ENCODE measurements around the gene BHLHE40. TPM values are rescaled to one million over a fixed set of nuclear protein-coding genes. Genes with fewer than 3 reads are reported as not detected.

Gene BHLHE40
- total RNA-seq, 1 donor from 2014 or later: 347 TPM

- TF ChIP-seq POLR2AphosphoS5 (IDR thresholded peaks at IDR 0.05; ENCODE audit: insufficient read depth in 1 of 2, low read depth in 1 of 2) (no peak), POLR2A (IDR thresholded peaks at IDR 0.05) (no peak)
- TF ChIP-seq, protein P1, sequence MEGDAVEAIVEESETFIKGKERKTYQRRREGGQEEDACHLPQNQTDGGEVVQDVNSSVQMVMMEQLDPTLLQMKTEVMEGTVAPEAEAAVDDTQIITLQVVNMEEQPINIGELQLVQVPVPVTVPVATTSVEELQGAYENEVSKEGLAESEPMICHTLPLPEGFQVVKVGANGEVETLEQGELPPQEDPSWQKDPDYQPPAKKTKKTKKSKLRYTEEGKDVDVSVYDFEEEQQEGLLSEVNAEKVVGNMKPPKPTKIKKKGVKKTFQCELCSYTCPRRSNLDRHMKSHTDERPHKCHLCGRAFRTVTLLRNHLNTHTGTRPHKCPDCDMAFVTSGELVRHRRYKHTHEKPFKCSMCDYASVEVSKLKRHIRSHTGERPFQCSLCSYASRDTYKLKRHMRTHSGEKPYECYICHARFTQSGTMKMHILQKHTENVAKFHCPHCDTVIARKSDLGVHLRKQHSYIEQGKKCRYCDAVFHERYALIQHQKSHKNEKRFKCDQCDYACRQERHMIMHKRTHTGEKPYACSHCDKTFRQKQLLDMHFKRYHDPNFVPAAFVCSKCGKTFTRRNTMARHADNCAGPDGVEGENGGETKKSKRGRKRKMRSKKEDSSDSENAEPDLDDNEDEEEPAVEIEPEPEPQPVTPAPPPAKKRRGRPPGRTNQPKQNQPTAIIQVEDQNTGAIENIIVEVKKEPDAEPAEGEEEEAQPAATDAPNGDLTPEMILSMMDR (IDR thresholded peaks at IDR 0.05): no peak
- H3K27ac ChIP-seq: peak overlapping the region; percentile 98
- peak overlapping the region; percentile 19 to 76 for H3K4me3 ChIP-seq
- H3K36me3 ChIP-seq: no peaks in the 10 kb centered on the region
- no peaks in the 10 kb centered on the region for H3K27me3 ChIP-seq
- no peak for DNase-seq (ENCODE audit: extremely low spot score in 2 of 2)
- H3K9me3 ChIP-seq: no peaks in the 10 kb centered on the region
- H3K4me1 ChIP-seq: peaks cover 82% of the 10 kb centered on the region
- intact Hi-C loops (cut with DNase I): loop anchor here (5.0 kb wide), 1 partner anchor 157 kb away; no protein-coding TSS in a partner anchor
Measured at GRCh38 chr3:4984511-4984864, 5.3 kb downstream of the BHLHE40 start.

DNA sequence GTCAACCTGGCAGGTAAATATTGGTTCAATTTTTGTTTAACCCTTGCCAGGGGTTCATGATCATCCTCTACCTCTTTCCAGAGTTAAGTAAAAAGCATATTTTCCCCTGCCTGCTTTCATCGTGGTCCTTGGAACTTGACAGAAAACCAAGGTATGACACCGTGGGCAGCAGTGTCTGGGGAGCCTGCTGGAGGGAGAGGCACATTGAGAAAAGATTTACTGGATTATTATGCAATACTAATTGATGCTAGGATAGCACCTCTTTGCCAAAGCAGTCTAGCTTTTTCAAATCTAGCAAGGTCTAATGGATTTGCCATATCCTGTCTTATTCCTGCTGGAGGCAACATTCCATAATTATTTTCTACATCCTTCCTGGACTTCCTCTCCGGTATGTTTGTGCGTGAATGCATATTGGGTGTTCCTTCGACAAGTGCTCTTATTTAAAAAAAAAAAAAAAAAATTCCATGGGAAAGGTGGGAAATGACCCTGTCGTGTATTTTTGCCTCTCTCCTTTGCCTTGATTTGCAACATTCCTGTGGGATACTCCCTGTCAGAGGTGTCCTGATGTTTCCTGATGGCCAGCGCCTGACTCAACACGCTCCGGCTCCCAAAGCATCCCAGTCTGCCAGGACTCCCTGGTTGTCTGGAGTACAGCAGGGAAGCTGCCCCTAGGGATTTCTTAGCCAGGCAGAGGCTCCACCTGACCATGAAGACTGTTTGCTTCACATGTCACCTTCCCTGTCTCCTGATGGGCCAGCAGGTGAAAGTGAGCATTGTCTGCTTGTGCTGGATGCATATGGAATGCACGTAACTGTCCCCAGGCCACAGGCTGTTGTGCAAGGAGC is 6.3 kb downstream of the BHLHE40 start:
- no peak for DNase-seq (ENCODE audit: extremely low spot score in 2 of 2)
- peak; percentile 19 to 58 for TF ChIP-seq POLR2AphosphoS5 (IDR thresholded peaks at IDR 0.05; ENCODE audit: insufficient read depth in 1 of 2, low read depth in 1 of 2)
- TF ChIP-seq, protein P1 (IDR thresholded peaks at IDR 0.05): no peak
- H3K27ac ChIP-seq: peak overlapping the region; percentile 98
- H3K27me3 ChIP-seq: no peaks in the 10 kb centered on the region
- no peaks in the 10 kb centered on the region for H3K36me3 ChIP-seq
- peaks cover 84% of the 10 kb centered on the region for H3K4me1 ChIP-seq
- no peak overlapping the region for H3K4me3 ChIP-seq
- no peaks in the 10 kb centered on the region for H3K9me3 ChIP-seq
- intact Hi-C loops (cut with DNase I): loop anchor here (5.0 kb wide), 1 partner anchor 263 kb away; no protein-coding TSS in a partner anchor

DNA sequence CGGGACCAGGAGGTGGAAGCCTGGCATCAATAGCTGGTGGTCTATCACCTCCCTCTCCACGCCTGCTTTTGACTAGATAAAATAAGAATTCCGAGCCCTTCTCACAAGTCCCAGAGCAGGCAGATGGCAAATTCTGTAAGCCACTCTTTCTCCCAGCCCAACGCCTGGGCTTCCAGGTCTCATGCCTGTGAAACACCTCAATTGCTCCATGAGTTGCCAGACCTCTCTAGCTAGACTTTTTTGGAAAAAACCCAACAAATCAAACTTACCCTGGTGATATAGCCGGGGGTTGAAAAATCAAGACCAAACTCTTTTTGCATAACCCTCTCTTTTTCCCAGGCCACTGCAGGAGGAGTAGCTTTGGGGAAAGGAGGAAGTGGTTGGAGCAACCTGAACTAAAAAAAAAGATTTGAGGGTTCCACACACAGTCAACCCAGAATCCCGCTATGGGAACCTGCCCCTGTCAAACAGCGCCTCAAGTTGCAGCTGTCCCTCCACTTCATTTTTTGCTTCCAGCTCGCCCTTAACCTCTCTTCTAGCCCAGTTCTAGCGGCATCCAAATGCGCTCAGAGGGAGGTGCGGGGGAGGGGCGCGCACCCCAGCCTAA is 7.0 kb downstream of the BHLHE40 start:
- no peaks in the 10 kb centered on the region for H3K36me3 ChIP-seq
- H3K27ac ChIP-seq: peak overlapping the region; percentile 98
- no peak for DNase-seq (ENCODE audit: extremely low spot score in 2 of 2)
- TF ChIP-seq POLR2AphosphoS5 (IDR thresholded peaks at IDR 0.05; ENCODE audit: insufficient read depth in 1 of 2, low read depth in 1 of 2) (no peak), POLR2A (IDR thresholded peaks at IDR 0.05) (no peak)
- TF ChIP-seq, protein P1 (IDR thresholded peaks at IDR 0.05): no peak
- H3K4me3 ChIP-seq: peak overlapping the region; percentile 43 to 48
- H3K4me1 ChIP-seq: peaks cover 76% of the 10 kb centered on the region
- H3K27me3 ChIP-seq: no peaks in the 10 kb centered on the region
- no peaks in the 10 kb centered on the region for H3K9me3 ChIP-seq
- intact Hi-C loops (cut with DNase I): loop anchor here (5.0 kb wide), 1 partner anchor 264 kb away; no protein-coding TSS in a partner anchor

DNA sequence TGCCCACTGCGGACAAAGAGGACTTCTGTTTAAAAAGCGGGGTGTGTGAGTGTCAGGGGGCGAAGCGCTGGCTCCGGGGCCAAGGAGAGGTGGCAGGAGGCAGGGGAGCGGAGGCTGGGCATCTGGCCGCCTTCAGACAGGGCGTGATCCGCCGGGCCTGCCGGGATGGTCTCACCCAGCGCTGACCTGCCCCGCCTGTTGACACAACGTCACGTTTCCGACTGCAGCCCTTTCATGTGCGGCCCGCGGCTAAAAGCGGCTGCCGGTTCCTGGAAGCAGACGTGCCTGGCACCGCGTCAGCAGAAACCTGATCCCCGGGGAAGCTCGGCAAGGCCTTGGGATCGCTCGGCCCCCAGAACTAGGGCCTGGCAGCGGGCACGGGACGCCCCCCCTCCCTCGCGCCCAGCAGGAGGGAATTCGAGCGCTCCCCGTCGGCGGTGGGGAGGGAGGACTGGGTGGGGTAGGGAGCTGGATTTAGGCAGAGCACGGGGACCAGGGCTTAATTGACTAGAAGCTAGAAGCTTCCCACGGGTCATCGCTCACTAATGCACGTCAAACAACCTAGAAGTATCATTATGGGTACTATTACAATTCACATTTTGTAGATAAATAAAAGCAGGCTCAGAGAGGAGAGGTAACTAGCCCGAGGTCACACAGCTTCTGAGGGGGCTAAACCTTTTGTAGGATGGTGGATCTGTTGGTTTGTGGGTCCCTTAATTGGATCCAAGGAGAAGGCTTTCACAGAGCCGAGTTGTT is 7.7 kb downstream of the BHLHE40 start:
- no peaks in the 10 kb centered on the region for H3K27me3 ChIP-seq
- intact Hi-C loops (cut with DNase I): loop anchor here (5.0 kb wide), 1 partner anchor 265 kb away; no protein-coding TSS in a partner anchor
- no peak for TF ChIP-seq POLR2A (IDR thresholded peaks at IDR 0.05)
- TF ChIP-seq, protein P1 (IDR thresholded peaks at IDR 0.05): no peak
- peak; percentile 92 to 98 for TF ChIP-seq POLR2AphosphoS5 (IDR thresholded peaks at IDR 0.05; ENCODE audit: insufficient read depth in 1 of 2, low read depth in 1 of 2)
- DNase-seq (ENCODE audit: extremely low spot score in 2 of 2): peak in 1 of 2 donors; percentile 97
- H3K4me3 ChIP-seq: peak overlapping the region; percentile 43 to 48
- no peaks in the 10 kb centered on the region for H3K36me3 ChIP-seq
- H3K9me3 ChIP-seq: no peaks in the 10 kb centered on the region
- peak overlapping the region; percentile 98 for H3K27ac ChIP-seq
- peaks cover 70% of the 10 kb centered on the region for H3K4me1 ChIP-seq
